HL-60/S4 treated with retinoic acid at 250 ng/mL for 4 days and 3 days (cell line): ENCODE measurements around the gene MRTO4.
"Not testable (repeated sequence)": the region's sequence is repeated elsewhere in the genome, so short reads cannot be mapped to it uniquely, and the experiment has no call there.

Experiments used
- in situ Hi-C: fragments of 300-500 bp; cut with MboI; formaldehyde crosslinking; loops from 2 replicates; pipeline ENCODE4 v1.7.0; 2022; ENCODE audit warnings: low sequenced_read_pairs

MRTO4 gene

GRCh38 chr1:19269427-19270342, 18.1 kb downstream of the MRTO4 start:
- in situ Hi-C loops: not testable (repeated sequence)

GRCh38 chr1:19270343-19270730, 18.7 kb downstream of the MRTO4 start:
- in situ Hi-C loops: not testable (repeated sequence)

DNA sequence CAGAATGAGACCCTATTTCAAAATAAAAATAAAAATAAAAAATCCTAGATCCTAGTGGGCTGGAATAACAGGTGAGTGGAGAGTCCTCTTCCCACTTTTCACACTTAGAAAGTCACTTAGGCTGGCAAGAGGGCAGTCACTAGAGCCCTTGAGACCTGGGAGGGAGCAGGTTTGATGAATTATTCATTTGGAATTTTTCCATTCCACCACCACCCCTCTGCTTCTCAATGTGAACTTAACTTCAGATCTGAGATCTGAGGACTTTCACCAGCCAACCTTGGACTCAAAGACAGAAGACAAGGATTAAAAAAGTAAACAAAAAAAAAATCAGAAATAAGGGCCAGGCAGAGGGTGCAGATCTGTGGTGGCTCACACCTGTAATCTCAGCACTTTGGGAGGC, 20.5 kb downstream of the MRTO4 start:
- in situ Hi-C loops: no loop called here

DNA sequence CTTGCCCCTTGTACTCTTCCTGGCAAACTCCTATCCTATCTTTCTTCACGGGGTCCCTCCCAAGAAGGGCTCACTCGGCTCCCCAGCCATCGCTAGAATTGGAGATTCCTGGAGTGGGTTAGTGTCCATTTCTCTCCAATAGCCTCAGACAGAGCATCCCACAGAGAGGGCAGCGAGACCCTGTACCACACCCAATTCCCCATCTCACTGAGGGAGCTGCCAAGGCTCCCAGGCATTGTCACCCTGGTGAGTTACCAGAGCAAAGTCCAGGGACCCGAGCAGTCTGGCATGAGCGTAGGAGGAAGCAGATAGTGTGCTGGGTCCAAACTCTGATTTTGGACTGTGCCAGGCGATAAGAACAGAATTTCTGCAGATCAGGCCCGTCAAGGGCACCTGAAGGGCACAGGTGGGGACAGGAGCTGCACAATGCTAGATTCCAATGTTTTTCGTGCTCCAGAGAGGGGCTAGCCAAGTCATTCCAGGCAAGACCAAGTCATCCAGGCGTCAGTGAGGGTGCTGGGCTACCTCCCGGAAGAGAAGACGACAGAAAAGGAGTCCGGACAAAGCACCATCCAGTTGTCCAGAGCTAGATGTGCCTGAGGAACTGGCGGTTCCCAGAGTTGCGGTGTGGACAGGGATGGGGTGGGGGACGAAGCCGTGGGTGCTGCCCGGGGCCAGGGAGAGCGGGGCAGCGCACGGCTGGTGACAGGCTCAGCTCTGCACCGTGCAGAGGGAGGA, 21.7 kb downstream of the MRTO4 start:
- in situ Hi-C loops: no loop called here

DNA sequence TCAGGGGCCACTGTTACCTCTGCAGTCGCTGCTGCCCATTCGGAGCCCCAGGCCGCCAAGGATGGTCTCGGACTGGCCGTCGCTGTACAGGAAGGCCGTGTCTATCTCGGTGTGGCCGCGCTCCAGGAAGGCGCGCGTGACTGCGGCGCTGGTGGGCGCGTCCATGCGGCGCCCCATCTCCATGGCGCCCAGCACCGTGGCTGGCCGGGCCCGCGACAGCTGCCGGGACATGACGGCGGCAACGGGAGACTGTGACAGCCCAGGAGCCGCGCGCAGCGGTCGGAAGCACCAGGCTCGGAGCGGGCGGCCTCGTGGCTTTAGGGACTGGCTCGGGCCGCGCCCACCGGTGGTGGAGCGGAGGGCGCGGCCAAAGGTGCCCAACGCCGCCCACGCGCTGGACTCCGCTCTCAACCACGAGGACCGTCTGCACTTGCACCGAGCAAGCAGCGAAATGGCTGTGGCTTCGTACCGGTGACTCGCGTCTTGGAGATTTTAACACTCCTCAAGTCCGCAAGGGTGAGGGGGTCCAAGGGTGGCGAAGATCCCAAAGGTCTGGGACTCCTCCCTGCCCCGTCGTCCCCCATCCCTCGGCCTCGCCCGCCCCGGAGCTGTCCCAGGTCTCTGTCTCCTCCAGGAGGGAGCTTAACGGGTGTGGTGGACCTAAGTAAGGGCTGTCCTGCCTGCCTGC, 22.4 kb downstream of the MRTO4 start:
- in situ Hi-C loops: not testable (repeated sequence)

DNA sequence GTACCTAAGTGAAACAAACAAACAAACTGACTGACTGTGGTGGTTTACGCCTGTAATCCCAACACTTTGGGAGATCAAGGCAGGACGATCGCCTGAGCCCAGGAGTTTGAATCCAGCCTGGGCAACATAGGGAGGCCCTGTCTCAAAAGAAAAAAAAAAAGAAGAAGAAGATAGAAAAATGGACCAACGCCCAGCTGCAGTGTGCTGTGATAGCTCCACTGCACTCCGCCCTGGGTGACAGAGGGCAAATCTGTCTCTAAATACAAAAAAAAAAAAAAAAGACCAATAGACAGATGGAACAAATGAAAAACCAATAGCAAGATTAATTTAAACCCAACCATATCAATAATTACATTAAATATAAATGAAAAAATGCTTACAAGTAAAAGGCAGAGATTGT, 23.0 kb downstream of the MRTO4 start:
- in situ Hi-C loops: no loop called here

GRCh38 chr1:19283891-19284290, 32.3 kb downstream of the MRTO4 start:
- in situ Hi-C loops: no loop called here

DNA sequence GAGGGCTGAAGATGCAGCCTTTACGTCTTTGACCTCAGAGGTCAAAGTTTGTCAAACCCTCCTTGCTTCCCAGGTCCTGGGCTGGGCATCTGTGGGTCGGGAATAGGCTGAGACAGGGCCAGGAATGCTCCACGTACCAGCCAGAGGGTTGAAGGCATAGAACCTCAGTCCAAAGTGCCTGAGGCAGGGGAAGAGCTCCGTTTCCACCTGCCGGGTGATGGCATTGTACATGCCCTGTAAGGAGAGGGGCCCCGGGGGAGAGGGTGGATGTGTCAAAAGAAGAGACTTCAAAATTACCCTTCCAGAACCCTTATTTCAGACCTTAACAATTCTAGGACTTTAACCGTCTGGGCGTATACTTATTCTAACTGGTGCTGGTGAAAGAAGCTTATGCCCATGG, 33.3 kb downstream of the MRTO4 start:
- in situ Hi-C loops: no loop called here

DNA sequence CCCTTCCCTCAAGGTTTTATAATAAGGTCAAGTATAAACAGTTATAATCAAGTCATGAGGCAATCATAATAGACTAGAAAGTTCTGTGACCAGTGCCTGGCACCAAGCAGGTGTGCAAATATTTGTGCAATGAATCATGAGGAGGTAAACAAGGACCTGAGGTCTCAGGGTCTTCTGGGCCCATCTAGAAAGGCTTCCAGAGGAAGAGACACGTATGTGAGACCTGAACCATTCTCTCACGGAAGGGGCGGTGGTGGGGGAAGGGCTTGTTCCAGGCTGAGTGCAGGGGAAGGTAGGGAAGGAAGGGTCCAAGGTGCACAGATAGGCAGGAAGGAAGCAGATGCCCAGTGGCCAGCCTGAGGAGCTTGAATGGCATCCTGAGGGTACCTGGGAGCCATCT, 33.8 kb downstream of the MRTO4 start:
- in situ Hi-C loops: not testable (repeated sequence)

- in situ Hi-C loops: not testable (repeated sequence)
Measured at GRCh38 chr1:19285807-19286206, 34.2 kb downstream of the MRTO4 start.

GRCh38 chr1:19287436-19288185, 36.0 kb downstream of the MRTO4 start:
- in situ Hi-C loops: no loop called here

DNA sequence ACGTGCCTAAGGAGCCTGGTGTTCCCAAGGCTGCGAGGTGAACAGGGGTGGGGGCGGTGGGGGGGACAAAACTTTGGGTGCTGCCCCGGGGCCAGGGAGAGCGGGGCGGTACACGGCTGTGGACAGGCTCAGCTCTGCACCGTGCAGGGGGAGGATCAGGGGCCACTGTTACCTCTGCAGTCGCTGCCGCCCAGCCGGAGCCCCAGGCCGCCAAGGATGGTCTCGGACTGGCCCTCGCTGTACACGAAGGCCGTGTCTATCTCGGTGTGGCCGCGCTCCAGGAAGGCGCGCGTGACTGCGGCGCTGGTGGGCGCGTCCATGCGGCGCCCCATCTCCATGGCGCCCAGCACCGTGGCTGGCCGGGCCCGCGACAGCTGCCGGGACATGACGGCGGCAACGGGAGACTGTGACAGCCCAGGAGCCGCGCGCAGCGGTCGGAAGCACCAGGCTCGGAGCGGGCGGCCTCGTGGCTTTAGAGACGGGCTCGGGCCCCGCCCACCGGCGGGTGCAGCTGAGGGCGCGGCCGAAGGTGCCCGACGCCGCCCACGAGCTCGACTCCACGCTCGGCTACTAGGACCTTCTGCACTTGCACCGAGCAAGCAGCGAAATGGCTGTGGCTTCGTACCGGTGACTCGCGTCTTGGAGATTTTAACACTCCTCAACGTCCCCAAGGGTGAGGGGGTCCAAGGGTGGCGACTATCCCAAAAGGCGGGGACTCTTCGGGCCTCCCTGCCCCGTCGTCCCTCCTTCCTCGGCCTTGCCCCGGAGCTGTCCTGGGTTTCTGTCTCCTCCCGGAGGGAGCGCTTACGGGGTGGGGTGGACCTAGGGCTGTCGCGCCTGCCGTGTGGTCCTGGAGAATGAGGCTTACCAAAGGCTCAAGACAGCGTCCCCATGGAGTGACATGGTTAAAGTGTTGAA, 37.0 kb downstream of the MRTO4 start, which contains the start of gene AKR7A3:
Gene AKR7A3 (minus strand): TSS at position 447 of the 918 bp plus-strand sequence. CDS start 61 bp downstream, at position 386.
- in situ Hi-C loops: not testable (repeated sequence)

DNA sequence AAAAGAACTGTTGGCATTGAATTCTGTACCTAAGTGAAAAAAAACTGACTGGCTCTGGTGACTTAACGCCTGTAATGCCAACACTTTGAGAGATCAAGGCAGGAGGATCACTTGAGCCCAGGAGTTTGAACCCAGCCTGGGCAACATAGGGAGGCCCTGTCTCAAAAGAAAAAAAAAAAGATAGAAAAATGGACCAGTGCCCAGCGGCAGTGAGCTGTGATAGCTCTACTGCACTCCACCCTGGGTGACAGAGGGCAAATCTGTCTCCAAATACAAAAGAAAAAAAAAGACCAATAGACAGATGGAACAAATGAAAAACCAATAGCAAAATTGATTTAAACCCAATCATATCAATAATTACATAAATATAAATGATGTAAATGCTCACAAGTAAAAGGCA, 37.6 kb downstream of the MRTO4 start:
- in situ Hi-C loops: no loop called here

- in situ Hi-C loops: no loop called here
Measured at GRCh38 chr1:19294638-19295037, 43.0 kb downstream of the MRTO4 start.

GRCh38 chr1:19300211-19300610, 48.6 kb downstream of the MRTO4 start:
- in situ Hi-C loops: no loop called here

DNA sequence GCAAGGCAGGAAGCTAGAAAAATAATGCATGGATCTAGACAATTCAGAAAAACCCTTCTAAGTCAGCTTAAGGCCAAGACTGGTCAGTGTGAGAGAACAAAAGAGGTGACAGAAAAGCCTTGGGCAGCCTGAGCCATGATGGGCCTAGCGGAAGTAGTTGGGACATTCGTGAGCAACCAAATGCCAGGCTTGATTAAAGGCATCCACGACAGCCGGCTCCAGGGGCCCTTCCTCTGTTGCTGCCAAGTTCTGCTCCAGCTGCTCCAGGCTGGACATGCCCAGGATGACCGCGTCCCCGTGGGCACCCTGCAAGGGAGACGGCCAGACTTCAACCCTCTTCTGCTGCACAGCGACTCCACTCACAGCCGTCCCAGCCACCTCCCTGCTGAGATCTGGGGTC, 52.5 kb downstream of the MRTO4 start:
- in situ Hi-C loops: not testable (repeated sequence)

DNA sequence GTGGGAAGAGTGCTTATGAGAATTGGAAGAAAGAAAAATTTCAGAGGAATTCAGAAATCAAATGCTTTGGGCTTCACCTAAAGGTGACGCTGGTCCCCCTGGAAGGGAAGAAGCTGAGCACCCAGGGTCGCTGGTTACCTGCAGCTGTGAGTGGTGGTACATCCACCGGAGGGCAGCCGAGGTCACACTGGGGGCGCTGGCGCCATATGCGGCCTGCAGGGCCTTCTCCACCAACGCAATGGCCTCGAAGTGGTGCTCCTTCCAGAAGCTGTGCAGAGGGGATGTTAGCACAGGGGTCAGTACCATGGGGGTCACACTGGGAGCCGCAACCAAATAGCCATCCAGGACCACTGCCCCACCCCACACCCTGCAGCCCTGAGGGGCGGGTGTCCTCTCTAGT, 54.3 kb downstream of the MRTO4 start:
- in situ Hi-C loops: no loop called here

GRCh38 chr1:19306941-19307340, 55.3 kb downstream of the MRTO4 start:
- in situ Hi-C loops: no loop called here

DNA sequence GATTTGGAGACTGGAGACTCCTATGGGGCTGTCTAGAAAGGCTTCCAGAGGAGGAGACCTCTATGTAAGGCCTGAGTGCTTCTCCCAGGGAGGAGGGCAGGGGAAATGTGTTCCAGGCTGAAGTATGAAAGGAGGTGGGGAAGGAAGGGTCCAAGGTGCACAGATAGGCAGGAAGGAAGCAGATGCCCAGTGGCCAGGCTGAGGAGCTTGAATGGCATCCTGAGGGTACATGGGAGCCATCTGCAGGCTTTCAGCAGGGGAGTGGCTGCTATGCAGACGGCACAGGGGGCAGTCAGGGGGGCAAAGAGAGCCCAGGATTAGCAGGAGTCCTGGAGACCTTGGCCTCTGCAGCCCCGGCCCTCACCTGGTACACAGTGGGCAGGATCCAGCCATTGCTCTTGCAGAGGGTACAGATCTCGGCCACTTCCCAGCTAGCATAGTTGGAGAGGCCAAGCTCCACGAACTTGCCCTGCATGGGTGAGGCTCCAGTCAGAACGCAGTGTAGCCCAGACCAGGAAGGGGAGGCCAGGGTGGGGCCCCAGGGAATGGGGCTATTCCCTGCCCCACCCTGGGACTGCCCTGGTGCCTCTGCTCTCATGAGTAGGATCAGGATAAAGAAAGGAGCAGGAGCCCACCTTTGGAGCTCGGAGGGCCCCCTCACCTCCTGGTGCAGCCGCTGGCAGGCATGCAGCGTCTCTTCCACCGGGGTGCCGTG, 56.3 kb downstream of the MRTO4 start:
- in situ Hi-C loops: no loop called here
